CD8-positive, alpha-beta memory T cell (primary cell): Measurements from ENCODE around the gene AREG. TPM values are rescaled to one million over a fixed set of nuclear protein-coding genes. Genes with fewer than 3 reads are reported as not detected.
"Not testable (repeated sequence)": the region's sequence is repeated elsewhere in the genome, so short reads cannot be mapped to it uniquely, and the experiment has no call there.

Experiments
- CTCF ChIA-PET: fragments of 350-600 bp; sonication (Branson Sonifier 250); formaldehyde crosslinking; loops from one replicate; lab custom pipeline; 2021; ENCODE audit warnings: antibody characterized with exemption; lab: Charles Lee
- POLR2A ChIA-PET: fragments of 350-600 bp; sonication (Branson Sonifier 250); formaldehyde crosslinking; loops from one replicate; lab custom pipeline; 2021; ENCODE audit warnings: antibody characterized with exemption; lab: Charles Lee
- DNase-seq, 5 donors: peaks; one replicate each; pipeline versions ENCODE4 v3.0.0 to v3.0.0-alpha.2; 2020 to 2022; ENCODE audit warnings: mixed read lengths in 1 of 5
- H3K27ac ChIP-seq: one replicate; pipeline ENCODE4 v1.7.0; 2013; ENCODE audit warnings: low read depth, mild to moderate bottlenecking, low read length, moderate library complexity
- H3K27me3 ChIP-seq: 2 replicates; pipeline ENCODE4 v1.7.0; 2013; ENCODE audit warnings: low read length, mild to moderate bottlenecking; ENCODE audit not compliant: insufficient read depth, poor library complexity, severe bottlenecking
- H3K36me3 ChIP-seq: 2 replicates; pipeline ENCODE4 v1.7.0; 2013; ENCODE audit warnings: mild to moderate bottlenecking, low read length, moderate library complexity; ENCODE audit not compliant: insufficient read depth
- H3K4me1 ChIP-seq: 2 replicates; pipeline ENCODE4 v1.7.0; 2013; ENCODE audit warnings: mild to moderate bottlenecking, low read length, moderate library complexity; ENCODE audit not compliant: insufficient read depth
- H3K4me3 ChIP-seq: 2 replicates; pipeline ENCODE4 v1.7.0; 2013; ENCODE audit warnings: mild to moderate bottlenecking, low read length
- H3K9me3 ChIP-seq: 2 replicates; pipeline ENCODE4 v1.7.0; 2013; ENCODE audit warnings: mild to moderate bottlenecking, low read length
- H3K27ac Mint-ChIP-seq, 8 donors: one replicate each; pipeline ENCODE4 v1.8.0; 2020 to 2021; ENCODE audit warnings: mixed read lengths in 8 of 8, mild to moderate bottlenecking in 6 of 8, inconsistent platforms in 3 of 8, moderate library complexity in 3 of 8
- H3K27me3 Mint-ChIP-seq, 2 donors: one replicate each; pipeline ENCODE4 v1.8.0; 2020 to 2021; ENCODE audit warnings: mixed read lengths in 2 of 2, mild to moderate bottlenecking in 1 of 2, moderate library complexity in 1 of 2
- H3K36me3 Mint-ChIP-seq, 3 donors: one replicate each; pipeline ENCODE4 v1.8.0; 2020 to 2021; ENCODE audit warnings: mixed read lengths in 3 of 3, inconsistent platforms in 1 of 3, mild to moderate bottlenecking in 1 of 3
- H3K4me1 Mint-ChIP-seq, 3 donors: one replicate each; pipeline ENCODE4 v1.8.0; 2020 to 2021; ENCODE audit warnings: mixed read lengths in 3 of 3, inconsistent platforms in 1 of 3, mild to moderate bottlenecking in 1 of 3
- H3K4me3 Mint-ChIP-seq, 7 donors: one replicate each; pipeline ENCODE4 v1.8.0; 2020 to 2021; ENCODE audit warnings: mixed read lengths in 7 of 7, mild to moderate bottlenecking in 6 of 7, moderate library complexity in 4 of 7, inconsistent platforms in 2 of 7
- H3K9me3 Mint-ChIP-seq, 5 donors: one replicate each; pipeline ENCODE4 v1.8.0; 2020 to 2022; ENCODE audit warnings: mixed read lengths in 5 of 5, mild to moderate bottlenecking in 3 of 5, moderate library complexity in 2 of 5, inconsistent platforms in 1 of 5
- polyA plus RNA-seq: library from polyadenylated mRNA; unstranded; fragments of 300-500 nt; fragmentation: Illumina TruSeq; gene quantifications from one replicate; pipeline ENCODE4 v1.2.3, GENCODE V29; 2021
- total RNA-seq, 2 experiments: library from RNA; stranded (reverse); gene quantifications; one replicate each; pipeline ENCODE4 v1.2.3, GENCODE V29; 2021

AREG gene, protein sequence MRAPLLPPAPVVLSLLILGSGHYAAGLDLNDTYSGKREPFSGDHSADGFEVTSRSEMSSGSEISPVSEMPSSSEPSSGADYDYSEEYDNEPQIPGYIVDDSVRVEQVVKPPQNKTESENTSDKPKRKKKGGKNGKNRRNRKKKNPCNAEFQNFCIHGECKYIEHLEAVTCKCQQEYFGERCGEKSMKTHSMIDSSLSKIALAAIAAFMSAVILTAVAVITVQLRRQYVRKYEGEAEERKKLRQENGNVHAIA
- under 1 TPM; 0.38 to 0.46 TPM for total RNA-seq
- 3.3 TPM for polyA plus RNA-seq

DNA sequence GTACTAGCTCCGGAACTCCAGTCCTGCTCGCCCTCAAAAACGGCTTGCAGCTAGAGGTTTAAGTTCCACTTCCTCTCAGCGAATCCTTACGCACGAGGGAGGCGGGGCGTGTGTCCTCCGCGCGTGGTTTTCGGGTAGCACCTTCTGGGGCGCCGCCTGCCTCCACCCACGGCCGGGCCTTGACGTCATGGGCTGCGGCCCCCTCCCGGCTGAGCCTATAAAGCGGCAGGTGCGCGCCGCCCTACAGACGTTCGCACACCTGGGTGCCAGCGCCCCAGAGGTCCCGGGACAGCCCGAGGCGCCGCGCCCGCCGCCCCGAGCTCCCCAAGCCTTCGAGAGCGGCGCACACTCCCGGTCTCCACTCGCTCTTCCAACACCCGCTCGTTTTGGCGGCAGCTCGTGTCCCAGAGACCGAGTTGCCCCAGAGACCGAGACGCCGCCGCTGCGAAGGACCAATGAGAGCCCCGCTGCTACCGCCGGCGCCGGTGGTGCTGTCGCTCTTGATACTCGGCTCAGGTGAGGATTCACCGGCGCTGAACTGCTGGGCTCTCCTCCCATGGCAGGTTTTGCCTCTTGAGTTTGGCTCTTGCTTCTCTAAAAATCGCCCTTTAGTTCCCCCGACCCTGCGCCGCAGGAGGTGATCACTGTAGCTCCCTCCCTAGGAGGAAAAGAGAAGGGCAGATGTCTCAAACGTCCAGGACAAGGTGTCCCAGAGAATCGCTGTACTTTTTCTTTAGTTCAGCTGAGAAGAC is at the start of gene AREG:
TSS of gene AREG (plus strand) at position 246 of the 752 bp plus-strand sequence. CDS start at position 456, 210 bp downstream.
- peak within 1 kb of the TSS; percentile 86 to 98 (median 95) for H3K27ac Mint-ChIP-seq
- H3K36me3 Mint-ChIP-seq = peaks cover 1 to 4% (median 3%) of the 10 kb centered on the region in 3 donors
- no peaks in the 10 kb centered on the region for H3K9me3 Mint-ChIP-seq
- Histone ChIP-seq H3K9me3 (no peaks in the 10 kb centered on the region), H3K36me3 (no peaks in the 10 kb centered on the region), H3K27ac (peak within 1 kb of the TSS; percentile 71), H3K27me3 (no peaks in the 10 kb centered on the region), H3K4me1 (peaks cover 4% of the 10 kb centered on the region), H3K4me3 (peak within 1 kb of the TSS; percentile 69)
- H3K4me3 Mint-ChIP-seq = peak within 1 kb of the TSS; percentile 86 to 95 (median 91)
- H3K27me3 Mint-ChIP-seq = peaks cover 3 to 15% of the 10 kb centered on the region in 2 donors
- CTCF ChIA-PET = interaction anchor here (0.7 to 1.9 kb wide), 8 partner anchors 8 to 68 kb away, joined by 3 to 8 read pairs (median 4); no protein-coding TSS in a partner anchor
- POLR2A ChIA-PET = interaction anchor here (1.2 to 1.3 kb wide), 2 partner anchors 45 to 46 kb away, joined by 3 to 5 read pairs; no protein-coding TSS in a partner anchor
- H3K4me1 Mint-ChIP-seq = peaks cover 8 to 16% (median 11%) of the 10 kb centered on the region in 3 donors
- DNase-seq = peak; percentile 77 to 94 (median 90)

DNA sequence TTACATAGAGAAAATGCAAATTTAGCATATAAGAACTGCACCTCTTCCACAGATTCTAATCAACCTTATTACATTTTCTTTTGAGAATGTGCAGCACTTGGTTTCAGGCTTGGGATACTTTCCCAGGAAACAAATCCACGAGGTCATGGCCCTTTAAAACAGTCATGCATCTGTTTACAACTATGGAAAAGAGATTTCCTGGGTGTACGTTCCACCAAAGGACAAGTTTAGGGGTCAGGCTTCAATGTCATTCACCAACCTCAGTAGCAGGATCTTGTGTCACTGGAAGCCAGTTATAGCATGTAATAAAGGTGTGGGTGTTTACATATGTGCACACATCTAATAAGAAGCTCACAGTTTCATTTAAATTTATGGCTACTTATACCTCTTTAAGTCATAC is 49.3 kb upstream of the AREG start:
- Mint-ChIP-seq H3K27ac (no peak overlapping the region), H3K4me1 (peaks cover 5 to 8% (median 5%) of the 10 kb centered on the region in 3 donors), H3K4me3 (no peak overlapping the region), H3K9me3 (no peaks in the 10 kb centered on the region), H3K36me3 (peaks cover 0 to 5% (median 0%) of the 10 kb centered on the region in 3 donors), H3K27me3 (no peaks in the 10 kb centered on the region)
- Histone ChIP-seq H3K27ac (no peak overlapping the region), H3K27me3 (no peaks in the 10 kb centered on the region), H3K4me1 (peaks cover 3% of the 10 kb centered on the region), H3K4me3 (no peak overlapping the region), H3K9me3 (no peaks in the 10 kb centered on the region), H3K36me3 (no peaks in the 10 kb centered on the region)
- CTCF ChIA-PET = no interaction called here
- POLR2A ChIA-PET = no interaction called here
- DNase-seq = no peak

GRCh38 chr4:74397748-74398426 is 47.0 kb upstream of the AREG start:
- peaks cover 0 to 5% (median 0%) of the 10 kb centered on the region in 3 donors for H3K36me3 Mint-ChIP-seq
- ChIA-PET POLR2A (no interaction called here), CTCF (no interaction called here)

DNA sequence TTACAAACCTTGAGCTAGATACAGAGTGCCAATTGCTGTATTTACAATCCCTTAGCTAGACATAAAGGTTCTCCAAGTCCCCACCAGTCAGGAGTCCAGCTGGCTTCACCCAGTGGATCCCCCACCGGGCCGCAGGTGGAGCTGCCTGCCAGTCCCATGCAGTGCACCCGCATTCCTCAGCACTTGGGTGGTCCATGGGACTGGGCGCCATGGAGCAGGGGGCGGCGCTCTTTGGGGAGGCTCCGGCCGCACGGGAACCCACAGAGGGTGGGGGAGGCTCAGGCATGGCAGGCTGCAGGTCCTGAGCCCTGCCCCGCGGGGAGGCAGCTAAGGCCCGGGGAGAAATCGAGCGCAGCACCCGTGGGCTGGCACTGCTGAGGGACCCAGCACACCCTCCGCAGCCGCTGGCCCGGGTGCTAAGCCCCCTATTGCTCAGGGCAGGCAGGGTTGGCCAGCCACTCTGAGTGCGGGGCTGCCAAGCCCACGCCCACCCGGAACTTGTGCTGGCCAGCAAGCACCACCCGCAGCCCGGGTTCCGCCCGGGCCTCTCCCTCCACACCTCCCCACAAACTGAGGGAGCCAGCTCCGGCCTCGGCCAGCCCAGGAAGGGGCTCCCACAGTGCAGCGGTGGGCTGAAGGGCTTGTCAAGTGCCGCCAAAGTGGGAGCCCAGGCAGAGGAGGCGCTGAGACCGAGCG is 45.9 kb upstream of the AREG start:
- DNase-seq = peak in 1 of 5 donors; percentile 43
- POLR2A ChIA-PET = interaction anchor here (0.7 kb wide), 1 partner anchor 45 kb away, joined by 3 read pairs; no protein-coding TSS in a partner anchor
- H3K4me1 ChIP-seq, H3K36me3 ChIP-seq, H3K36me3 Mint-ChIP-seq, H3K27ac ChIP-seq, H3K9me3 Mint-ChIP-seq, H3K4me1 Mint-ChIP-seq, CTCF ChIA-PET, H3K9me3 ChIP-seq, H3K27me3 Mint-ChIP-seq, H3K27me3 ChIP-seq, H3K4me3 ChIP-seq: not testable (repeated sequence)
- H3K27ac Mint-ChIP-seq = peak overlapping the region in 7 of 8 donors; percentile 89 to 99 (median 97)
- peak overlapping the region; percentile 90 to 100 (median 95) for H3K4me3 Mint-ChIP-seq

More at GRCh38 chr4:74397748-74398426, 47.0 kb upstream of the AREG start:
- no peaks in the 10 kb centered on the region for H3K9me3 Mint-ChIP-seq
- no peak for DNase-seq
- peak overlapping the region; percentile 73 for H3K27ac ChIP-seq
- H3K4me1 Mint-ChIP-seq = peaks cover 5 to 8% (median 7%) of the 10 kb centered on the region in 3 donors
- no peaks in the 10 kb centered on the region for H3K36me3 ChIP-seq
- H3K27me3 Mint-ChIP-seq = no peaks in the 10 kb centered on the region
- H3K27me3 ChIP-seq = no peaks in the 10 kb centered on the region
- H3K9me3 ChIP-seq = no peaks in the 10 kb centered on the region
- H3K4me3 ChIP-seq = peak overlapping the region; percentile 77
- H3K27ac Mint-ChIP-seq = peak overlapping the region; percentile 89 to 99 (median 96)
- peaks cover 3% of the 10 kb centered on the region for H3K4me1 ChIP-seq
- peak overlapping the region; percentile 90 to 100 (median 95) for H3K4me3 Mint-ChIP-seq

DNA sequence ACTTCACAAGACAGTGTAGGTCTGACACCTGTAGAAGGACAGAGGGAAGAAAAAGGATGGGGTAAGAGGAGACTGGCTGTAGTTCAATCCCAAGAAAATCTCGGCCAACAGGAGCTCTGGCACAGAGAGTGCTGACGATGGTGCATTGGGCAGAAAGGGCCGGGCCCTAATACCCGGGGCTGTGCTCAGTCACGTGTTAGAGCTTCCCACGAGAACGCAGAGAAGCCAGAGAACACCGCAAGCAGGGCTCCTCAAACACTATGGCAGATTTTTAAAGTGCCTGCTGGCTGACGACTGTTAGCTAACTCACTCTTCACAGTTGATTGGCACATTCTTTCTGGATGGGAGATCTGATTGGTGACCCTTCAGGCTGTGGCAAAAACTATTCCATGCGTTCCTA is 44.5 kb upstream of the AREG start:
- Histone ChIP-seq H3K36me3 (no peaks in the 10 kb centered on the region), H3K4me1 (peaks cover 3% of the 10 kb centered on the region), H3K4me3 (no peak overlapping the region), H3K9me3 (no peaks in the 10 kb centered on the region), H3K27me3 (no peaks in the 10 kb centered on the region), H3K27ac (no peak overlapping the region)
- POLR2A ChIA-PET = interaction anchor here (1.5 kb wide), 1 partner anchor 44 kb away, joined by 5 read pairs; the partner anchor contains the start of gene AREG
- H3K9me3 Mint-ChIP-seq = no peaks in the 10 kb centered on the region
- peaks cover 0 to 5% (median 0%) of the 10 kb centered on the region in 3 donors for H3K36me3 Mint-ChIP-seq
- H3K4me3 Mint-ChIP-seq = peak overlapping the region in 2 of 7 donors; percentile 49 to 56
- H3K27me3 Mint-ChIP-seq = peaks cover 0 to 4% of the 10 kb centered on the region in 2 donors
- H3K4me1 Mint-ChIP-seq = peaks cover 5 to 8% (median 8%) of the 10 kb centered on the region in 3 donors
- CTCF ChIA-PET = interaction anchor here (1.0 kb wide), 1 partner anchor 45 kb away, joined by 3 read pairs; the partner anchor contains the start of gene AREG
- H3K27ac Mint-ChIP-seq = peak overlapping the region in 1 of 8 donors; percentile 88
- DNase-seq = no peak

- Histone ChIP-seq H3K36me3 (no peaks in the 10 kb centered on the region), H3K4me3 (no peak overlapping the region), H3K27me3 (no peaks in the 10 kb centered on the region), H3K9me3 (no peaks in the 10 kb centered on the region), H3K27ac (no peak overlapping the region), H3K4me1 (no peaks in the 10 kb centered on the region)
- CTCF ChIA-PET = interaction anchor here (1.1 kb wide), 1 partner anchor 42 kb away, joined by 3 read pairs; the partner anchor contains the start of gene AREG
- Mint-ChIP-seq H3K9me3 (no peaks in the 10 kb centered on the region), H3K4me1 (peaks cover 0 to 3% (median 2%) of the 10 kb centered on the region in 3 donors), H3K27ac (no peak overlapping the region), H3K27me3 (peaks cover 0 to 4% of the 10 kb centered on the region in 2 donors), H3K36me3 (peaks cover 0 to 5% (median 0%) of the 10 kb centered on the region in 3 donors), H3K4me3 (no peak overlapping the region)
- no peak for DNase-seq
- POLR2A ChIA-PET = no interaction called here
These were observed 42.1 kb upstream of the AREG start for GRCh38 chr4:74402692-74403456.

- peaks cover 0 to 9% of the 10 kb centered on the region in 2 donors for H3K27me3 Mint-ChIP-seq
- CTCF ChIA-PET = no interaction called here
These were observed 37.0 kb upstream of the AREG start for GRCh38 chr4:74407891-74408290.

More at GRCh38 chr4:74407891-74408290, 37.0 kb upstream of the AREG start:
- Mint-ChIP-seq H3K4me1 (peaks cover 0 to under 1% (median 0%) of the 10 kb centered on the region in 3 donors), H3K27ac (no peak overlapping the region), H3K9me3 (no peaks in the 10 kb centered on the region), H3K4me3 (no peak overlapping the region), H3K36me3 (no peaks in the 10 kb centered on the region)
- Histone ChIP-seq H3K9me3 (no peaks in the 10 kb centered on the region), H3K36me3 (no peaks in the 10 kb centered on the region), H3K4me1 (no peaks in the 10 kb centered on the region), H3K4me3 (no peak overlapping the region), H3K27ac (no peak overlapping the region), H3K27me3 (no peaks in the 10 kb centered on the region)
- DNase-seq = no peak
- POLR2A ChIA-PET = no interaction called here
